Measurements from ENCODE around the gene PALD1. TPM values are rescaled to one million over a fixed set of nuclear protein-coding genes. Genes with fewer than 3 reads are reported as not detected.

PALD1 gene
- total and polyA plus RNA-seq, 2 experiments from 2014 or later = 11.9 to 58.2 TPM

DNA sequence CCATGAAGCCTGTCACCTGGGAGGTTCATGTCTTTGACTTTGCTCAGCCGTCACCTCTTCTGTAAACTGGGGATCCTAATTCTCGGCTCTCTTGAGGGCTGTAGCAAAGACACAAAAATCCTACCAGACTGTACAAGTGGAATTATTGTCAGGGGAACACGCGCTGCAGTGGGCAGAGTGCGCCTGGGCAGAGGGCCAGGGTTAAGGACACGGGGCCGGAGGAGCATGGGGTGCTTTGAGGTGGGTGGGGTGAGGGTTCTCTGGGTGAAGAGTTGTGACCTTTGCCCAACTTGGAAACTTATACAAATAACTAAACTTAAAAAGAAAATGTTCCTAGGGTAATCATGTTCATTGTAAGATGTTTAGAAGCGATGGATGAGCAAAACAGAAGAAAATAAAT is 36.0 kb downstream of the PALD1 start (continued):
- no peak for TF ChIP-seq ZNF462 (CRISPR knock-in tag; IDR thresholded peaks at IDR 0.05)
- TF ChIP-seq, protein P1, sequence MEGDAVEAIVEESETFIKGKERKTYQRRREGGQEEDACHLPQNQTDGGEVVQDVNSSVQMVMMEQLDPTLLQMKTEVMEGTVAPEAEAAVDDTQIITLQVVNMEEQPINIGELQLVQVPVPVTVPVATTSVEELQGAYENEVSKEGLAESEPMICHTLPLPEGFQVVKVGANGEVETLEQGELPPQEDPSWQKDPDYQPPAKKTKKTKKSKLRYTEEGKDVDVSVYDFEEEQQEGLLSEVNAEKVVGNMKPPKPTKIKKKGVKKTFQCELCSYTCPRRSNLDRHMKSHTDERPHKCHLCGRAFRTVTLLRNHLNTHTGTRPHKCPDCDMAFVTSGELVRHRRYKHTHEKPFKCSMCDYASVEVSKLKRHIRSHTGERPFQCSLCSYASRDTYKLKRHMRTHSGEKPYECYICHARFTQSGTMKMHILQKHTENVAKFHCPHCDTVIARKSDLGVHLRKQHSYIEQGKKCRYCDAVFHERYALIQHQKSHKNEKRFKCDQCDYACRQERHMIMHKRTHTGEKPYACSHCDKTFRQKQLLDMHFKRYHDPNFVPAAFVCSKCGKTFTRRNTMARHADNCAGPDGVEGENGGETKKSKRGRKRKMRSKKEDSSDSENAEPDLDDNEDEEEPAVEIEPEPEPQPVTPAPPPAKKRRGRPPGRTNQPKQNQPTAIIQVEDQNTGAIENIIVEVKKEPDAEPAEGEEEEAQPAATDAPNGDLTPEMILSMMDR (conservative IDR thresholded peaks at IDR 0.05; ENCODE audit: low read depth in 2 of 2) = no peak

DNA sequence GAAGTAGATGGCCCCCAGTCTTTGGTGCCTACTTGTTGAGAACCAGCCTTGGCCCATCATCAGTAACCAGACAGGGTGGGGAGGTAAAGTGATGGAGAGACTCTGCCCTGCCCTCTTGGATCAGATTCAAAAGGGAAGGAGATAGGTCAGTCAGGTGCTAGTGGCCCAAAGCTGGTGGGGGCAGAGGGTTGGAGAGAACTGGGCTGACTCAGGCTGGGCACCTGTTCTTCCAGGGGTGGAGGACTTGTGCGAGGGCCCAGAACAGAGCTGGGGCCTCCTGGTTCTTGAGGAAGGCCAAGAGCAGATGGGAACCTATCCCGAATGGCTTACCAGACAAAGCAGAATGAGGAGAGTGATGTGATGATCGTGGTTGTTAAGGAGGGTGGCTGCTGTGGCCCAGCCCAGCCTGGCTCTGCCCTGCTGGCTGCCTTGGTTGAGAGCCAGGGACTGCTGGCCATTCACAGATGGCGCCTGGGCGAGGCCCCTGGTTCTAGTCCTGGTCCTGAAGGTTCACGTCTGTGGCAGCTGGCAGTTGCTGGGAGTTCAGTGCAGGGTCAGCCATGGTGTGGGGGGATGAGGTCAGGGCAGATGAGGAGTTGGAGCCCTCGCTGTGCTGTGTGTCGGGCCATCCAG is 36.6 kb downstream of the PALD1 start:
- Histone ChIP-seq H3K4me1 (ENCODE audit: insufficient read depth) (peaks cover 11% of the 10 kb centered on the region), H3K4me3 (no peak overlapping the region), H4K20me1 (replicated peaks; ENCODE audit: insufficient read depth) (peaks cover 2% of the 10 kb centered on the region), H3K36me3 (ENCODE audit: insufficient read depth) (no peaks in the 10 kb centered on the region), H3K27me3 (ENCODE audit: insufficient read depth) (no peaks in the 10 kb centered on the region), H3K27ac (ENCODE audit: low read depth) (no peak overlapping the region), H3K79me2 (replicated peaks; ENCODE audit: insufficient read depth) (no peaks in the 10 kb centered on the region), H2AFZ (no peak overlapping the region), H3F3A (replicated peaks; ENCODE audit: low read depth) (0 out of 2 replicates have a peak, but pooled peaks cover 9% of the 10 kb centered on the region), H3K9me2 (ENCODE audit: insufficient read depth) (no peaks in the 10 kb centered on the region), H3K4me2 (no peak overlapping the region)
- DNase-seq (ENCODE audit: low spot score) (no peak), ATAC-seq (no peak)
- H3K4me1 Mint-ChIP-seq = peaks cover 25% of the 10 kb centered on the region
- no peaks in the 10 kb centered on the region for H3K36me3 Mint-ChIP-seq (ENCODE audit: low read depth)
- H3K27ac Mint-ChIP-seq = no peak overlapping the region
- H3K9me3 Mint-ChIP-seq = no peaks in the 10 kb centered on the region
- no peak overlapping the region for H3K4me3 Mint-ChIP-seq
- H3K27me3 Mint-ChIP-seq (ENCODE audit: insufficient read depth, low read depth, poor library complexity) = peaks cover 16% of the 10 kb centered on the region
- TF ChIP-seq CREB1 (CRISPR knock-in tag; IDR thresholded peaks at IDR 0.05; ENCODE audit: low read depth) (no peak), STAT1 (IDR thresholded peaks at IDR 0.05; ENCODE audit: unreplicated experiment) (no peak), ZNF114 (CRISPR knock-in tag; IDR thresholded peaks at IDR 0.05) (no peak)
- TF ChIP-seq, protein P2, sequence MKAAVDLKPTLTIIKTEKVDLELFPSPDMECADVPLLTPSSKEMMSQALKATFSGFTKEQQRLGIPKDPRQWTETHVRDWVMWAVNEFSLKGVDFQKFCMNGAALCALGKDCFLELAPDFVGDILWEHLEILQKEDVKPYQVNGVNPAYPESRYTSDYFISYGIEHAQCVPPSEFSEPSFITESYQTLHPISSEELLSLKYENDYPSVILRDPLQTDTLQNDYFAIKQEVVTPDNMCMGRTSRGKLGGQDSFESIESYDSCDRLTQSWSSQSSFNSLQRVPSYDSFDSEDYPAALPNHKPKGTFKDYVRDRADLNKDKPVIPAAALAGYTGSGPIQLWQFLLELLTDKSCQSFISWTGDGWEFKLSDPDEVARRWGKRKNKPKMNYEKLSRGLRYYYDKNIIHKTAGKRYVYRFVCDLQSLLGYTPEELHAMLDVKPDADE (IDR thresholded peaks at IDR 0.05) = no peak
- TF ChIP-seq, protein P3, sequence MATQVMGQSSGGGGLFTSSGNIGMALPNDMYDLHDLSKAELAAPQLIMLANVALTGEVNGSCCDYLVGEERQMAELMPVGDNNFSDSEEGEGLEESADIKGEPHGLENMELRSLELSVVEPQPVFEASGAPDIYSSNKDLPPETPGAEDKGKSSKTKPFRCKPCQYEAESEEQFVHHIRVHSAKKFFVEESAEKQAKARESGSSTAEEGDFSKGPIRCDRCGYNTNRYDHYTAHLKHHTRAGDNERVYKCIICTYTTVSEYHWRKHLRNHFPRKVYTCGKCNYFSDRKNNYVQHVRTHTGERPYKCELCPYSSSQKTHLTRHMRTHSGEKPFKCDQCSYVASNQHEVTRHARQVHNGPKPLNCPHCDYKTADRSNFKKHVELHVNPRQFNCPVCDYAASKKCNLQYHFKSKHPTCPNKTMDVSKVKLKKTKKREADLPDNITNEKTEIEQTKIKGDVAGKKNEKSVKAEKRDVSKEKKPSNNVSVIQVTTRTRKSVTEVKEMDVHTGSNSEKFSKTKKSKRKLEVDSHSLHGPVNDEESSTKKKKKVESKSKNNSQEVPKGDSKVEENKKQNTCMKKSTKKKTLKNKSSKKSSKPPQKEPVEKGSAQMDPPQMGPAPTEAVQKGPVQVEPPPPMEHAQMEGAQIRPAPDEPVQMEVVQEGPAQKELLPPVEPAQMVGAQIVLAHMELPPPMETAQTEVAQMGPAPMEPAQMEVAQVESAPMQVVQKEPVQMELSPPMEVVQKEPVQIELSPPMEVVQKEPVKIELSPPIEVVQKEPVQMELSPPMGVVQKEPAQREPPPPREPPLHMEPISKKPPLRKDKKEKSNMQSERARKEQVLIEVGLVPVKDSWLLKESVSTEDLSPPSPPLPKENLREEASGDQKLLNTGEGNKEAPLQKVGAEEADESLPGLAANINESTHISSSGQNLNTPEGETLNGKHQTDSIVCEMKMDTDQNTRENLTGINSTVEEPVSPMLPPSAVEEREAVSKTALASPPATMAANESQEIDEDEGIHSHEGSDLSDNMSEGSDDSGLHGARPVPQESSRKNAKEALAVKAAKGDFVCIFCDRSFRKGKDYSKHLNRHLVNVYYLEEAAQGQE (IDR thresholded peaks at IDR 0.05; ENCODE audit: unreplicated experiment) = no peak
